NCI-H2196 (cell line): ENCODE measurements around the gene OR8B4.
"Not testable (repeated sequence)": the region's sequence is repeated elsewhere in the genome, so short reads cannot be mapped to it uniquely, and the experiment has no call there.

ENCODE experiments used
- DNase-seq: peaks from one replicate; lab custom pipeline; 2025; ENCODE audit not compliant: unreplicated experiment; lab: John Stamatoyannopoulos, UW

OR8B4 gene

DNA sequence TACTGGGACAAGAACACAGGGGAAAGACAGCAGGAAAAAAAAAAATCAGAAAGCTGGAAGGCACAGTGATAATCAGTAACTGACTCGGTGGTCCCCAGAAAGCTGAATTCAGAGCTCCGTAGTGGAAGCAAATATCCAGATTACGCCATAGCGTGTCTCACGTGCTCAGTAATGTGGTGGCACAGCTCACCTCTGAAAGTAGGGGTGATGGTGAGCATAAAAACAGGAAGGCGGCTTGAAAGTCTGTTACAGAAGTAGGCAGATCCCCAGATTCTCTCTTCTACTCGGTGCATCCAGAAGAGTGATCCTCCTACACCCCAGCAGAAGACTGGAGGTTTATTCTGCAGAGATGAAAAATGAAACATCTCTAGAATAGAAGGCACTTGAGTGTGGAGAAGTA lies 14.8 kb downstream of the OR8B4 start:
- no peak for DNase-seq

DNA sequence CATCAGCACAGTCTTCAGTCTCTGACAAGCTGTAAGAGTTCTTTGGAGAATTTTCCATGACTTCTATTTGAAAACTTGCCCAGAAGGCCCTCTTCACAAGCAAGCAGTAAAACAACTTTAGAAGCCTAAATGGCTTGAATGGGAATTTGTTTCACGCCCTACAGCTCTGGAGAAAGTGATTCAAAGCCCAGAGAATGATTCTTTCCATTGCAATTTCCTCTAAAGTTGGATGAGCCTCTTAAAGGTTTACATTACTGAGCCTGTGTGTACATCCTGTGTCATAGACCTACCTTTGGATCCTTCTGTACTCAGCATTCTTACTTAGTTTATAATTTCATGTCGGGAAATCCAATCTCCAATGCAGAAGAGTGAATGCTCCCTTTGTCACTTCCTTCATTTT lies 19.1 kb downstream of the OR8B4 start:
- DNase-seq: no peak

DNA sequence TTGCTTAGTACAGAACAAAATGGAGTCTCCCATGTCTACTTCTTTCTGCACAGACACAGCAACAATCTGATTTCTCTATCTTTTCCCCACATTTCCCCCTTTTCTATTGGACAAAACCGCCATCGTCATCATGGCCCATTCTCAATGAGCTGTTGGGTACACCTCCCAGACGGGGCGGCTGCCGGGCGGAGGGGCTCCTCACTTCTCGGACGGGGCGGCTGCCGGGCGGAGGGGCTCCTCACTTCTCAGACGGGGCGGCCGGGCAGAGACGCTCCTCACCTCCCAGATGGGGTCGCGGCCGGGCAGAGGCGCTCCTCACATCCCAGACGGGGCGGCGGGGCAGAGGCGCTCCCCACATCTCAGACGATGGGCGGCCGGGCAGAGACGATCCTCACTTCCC lies 21.5 kb downstream of the OR8B4 start:
- not testable (repeated sequence) for DNase-seq

DNA sequence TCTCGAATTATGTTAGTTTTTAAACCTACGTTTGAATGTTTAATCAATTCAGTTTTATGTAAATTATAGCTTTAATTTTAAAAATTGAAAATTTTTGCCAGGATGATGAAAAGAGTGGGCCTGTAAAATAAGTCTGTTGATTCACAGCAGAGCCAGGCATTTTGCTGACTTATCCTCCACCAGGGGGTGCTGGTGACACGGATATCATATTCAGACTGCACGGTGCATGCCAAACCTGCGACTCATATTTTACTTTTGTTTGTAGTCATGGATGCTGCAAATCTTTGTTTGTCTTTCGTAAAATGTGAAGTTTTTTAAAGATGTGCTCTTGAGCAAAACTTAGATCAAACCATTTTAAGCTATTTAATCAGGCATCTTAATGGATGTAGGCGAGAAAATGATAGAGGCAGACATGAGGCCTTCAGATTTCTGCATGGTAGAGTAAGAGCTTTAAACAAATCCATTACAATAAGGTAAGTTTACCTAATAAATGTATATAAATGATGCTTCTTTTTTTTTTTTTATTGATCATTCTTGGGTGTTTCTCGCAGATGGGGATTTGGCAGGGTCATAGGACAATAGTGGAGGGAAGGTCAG lies 22.2 kb downstream of the OR8B4 start:
- DNase-seq: peak; percentile 28

DNA sequence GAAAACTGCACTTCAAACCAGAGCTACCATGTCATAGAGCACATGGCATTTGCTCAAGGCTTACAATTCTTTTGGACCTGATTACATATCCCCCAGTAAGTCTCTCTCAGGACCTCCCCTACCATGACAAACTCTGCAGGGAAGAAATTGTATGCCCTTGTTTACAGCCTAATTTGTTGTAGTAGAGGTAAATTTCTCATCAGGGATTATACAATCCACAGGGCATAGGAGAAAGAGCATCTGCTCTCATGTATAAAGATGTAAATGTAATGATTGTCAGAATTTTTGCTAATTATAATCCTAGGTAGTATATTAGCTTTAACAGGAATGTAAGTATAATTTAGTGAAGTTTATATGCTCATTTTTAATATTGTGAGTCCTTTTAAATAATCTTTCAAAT lies 25.7 kb downstream of the OR8B4 start, which contains the start of gene OR8B3:
Gene OR8B3 (minus strand): TSS at position 101 of the 400 bp plus-strand sequence. CDS start 1,673 bp downstream, outside the sequence.
- DNase-seq: no peak

DNA sequence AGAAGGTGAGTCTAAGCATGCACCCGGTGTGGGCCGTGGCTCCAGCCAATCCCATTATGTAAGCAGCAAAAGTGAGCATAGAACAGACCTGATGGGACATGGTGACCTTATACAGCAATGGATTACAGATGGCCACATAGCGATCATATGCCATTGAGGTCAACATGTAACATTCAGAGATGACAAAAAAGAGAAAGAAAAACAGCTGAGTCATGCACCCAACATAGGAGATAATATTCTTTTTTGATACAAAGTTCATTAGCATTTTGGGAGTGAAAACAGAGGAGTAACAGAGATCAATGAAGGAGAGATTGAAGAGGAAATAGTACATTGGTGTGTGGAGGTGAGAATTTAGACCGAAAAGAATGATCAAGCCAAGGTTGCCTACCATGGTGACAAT lies 27.8 kb downstream of the OR8B4 start:
- DNase-seq: not testable (repeated sequence)

DNA sequence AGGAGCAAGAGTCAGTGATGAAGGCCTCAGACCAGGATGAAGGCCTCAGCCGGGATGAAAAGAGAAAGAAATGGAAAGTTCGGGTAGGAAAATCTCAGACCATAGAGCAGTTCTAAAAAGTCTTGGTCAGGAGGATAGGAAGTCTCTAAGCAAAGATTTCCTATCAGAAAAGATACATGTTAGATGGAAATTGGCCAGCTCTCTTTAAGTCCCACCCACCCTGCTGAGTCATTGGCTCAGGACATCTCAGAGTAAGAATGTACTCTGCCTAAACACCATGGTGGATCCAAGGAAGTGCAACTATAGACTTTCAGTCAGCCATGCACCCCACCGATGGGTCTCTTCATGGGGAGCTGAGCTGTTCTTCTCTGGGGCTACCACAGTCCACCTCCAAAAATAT lies 30.3 kb downstream of the OR8B4 start:
- no peak for DNase-seq

DNA sequence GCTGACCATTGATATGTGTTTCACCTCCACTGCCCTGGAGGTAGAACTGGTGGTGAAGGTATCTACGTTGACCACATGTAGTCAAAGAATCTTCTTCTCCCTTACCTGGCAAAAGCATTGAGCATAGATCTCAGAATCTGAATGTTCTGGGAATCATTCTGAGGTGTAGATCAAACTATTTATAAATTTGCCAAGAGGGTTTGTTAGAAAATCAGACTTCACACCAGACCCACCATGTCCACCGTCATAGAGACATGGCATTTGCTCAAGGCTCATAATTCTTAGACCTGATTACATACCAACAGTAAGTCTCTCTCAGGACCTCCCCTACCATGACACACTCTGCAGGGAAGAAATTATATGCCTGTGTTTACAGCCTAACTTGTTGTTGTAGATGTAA lies 40.3 kb downstream of the OR8B4 start, which contains the start of gene OR8B2:
Gene OR8B2 (minus strand): TSS at position 101 of the 400 bp plus-strand sequence. CDS start 1,156 bp downstream, outside the sequence.
- no peak for DNase-seq

DNA sequence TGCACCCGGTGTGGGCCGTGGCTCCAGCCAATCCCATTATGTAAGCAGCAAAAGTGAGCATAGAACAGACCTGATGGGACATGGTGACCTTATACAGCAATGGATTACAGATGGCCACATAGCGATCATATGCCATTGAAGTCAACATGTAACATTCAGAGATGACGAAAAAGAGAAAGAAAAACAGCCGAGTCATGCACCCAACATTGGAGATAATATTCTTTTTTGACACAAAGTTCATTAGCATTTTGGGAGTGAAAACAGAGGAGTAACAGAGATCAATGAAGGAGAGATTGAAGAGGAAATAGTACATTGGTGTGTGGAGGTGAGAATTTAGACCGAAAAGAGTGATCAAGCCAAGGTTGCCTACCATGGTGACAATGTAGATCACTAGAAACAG lies 41.8 kb downstream of the OR8B4 start:
- not testable (repeated sequence) for DNase-seq

DNA sequence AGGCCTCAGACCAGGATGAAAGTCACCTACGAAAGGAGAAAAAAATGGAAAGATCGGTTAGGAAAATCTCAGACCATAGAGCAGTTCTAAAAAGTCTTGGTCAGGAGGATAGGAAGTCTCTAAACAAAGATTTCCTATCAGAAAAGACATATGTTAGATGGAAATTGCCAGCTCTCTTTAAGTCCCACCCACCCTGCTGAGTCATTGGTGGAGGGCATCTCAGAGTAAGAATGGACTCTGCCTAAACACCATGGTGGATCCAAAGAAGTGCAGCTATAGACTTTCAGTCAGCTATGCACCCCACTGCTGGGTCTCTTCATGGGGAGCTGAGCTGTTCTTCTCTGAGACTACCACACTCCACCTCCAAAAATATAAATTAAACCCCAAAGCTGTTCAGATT lies 44.1 kb downstream of the OR8B4 start:
- no peak for DNase-seq

DNA sequence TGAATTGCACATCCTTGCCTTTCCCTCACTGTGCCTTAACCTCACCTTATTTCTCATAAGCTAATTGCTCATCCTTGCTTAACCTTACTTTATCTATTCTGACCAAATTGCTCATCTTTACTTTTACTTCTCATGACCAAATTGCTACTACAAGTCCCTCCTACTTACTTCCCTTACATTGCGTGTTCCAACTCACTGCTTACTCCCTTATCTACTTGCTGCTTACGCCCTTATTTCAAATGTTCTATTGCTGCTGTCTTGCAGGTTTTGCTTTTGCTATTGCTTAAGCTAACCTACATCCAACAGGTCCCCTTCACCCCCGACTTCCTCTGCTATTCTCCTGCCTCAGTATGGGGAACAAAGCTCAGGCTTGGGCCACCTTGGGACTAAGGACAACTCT lies 48.4 kb downstream of the OR8B4 start:
- DNase-seq: no peak
